ENCODE data around the gene EPB41L1.

Gene EPB41L1

GRCh38 chr20:36145877-36146707 is 8.4 kb upstream of the EPB41L1 start:
- H3K4me1 ChIP-seq (ENCODE audit: low read length), result no peaks in the 10 kb centered on the region

GRCh38 chr20:36147690-36148089 is 6.8 kb upstream of the EPB41L1 start:
- Histone ChIP-seq H3K79me2 (ENCODE audit: low read length) (no peaks in the 10 kb centered on the region), H4K20me1 (ENCODE audit: insufficient read depth, low read length) (no peaks in the 10 kb centered on the region), H3K9me3 (ENCODE audit: insufficient read depth, low read length) (no peaks in the 10 kb centered on the region), H3K27ac (ENCODE audit: low read length) (no peak overlapping the region), H3K4me1 (ENCODE audit: low read length) (no peaks in the 10 kb centered on the region), H3K9ac (ENCODE audit: low read length) (no peak overlapping the region), H3K27me3 (ENCODE audit: low read depth, low read length) (peaks cover 11% of the 10 kb centered on the region), H3K4me2 (ENCODE audit: low read length) (no peak overlapping the region), H3K4me3 (ENCODE audit: low read length) (no peak overlapping the region), H2AFZ (ENCODE audit: low read depth, low read length) (no peak overlapping the region), H3K36me3 (replicated peaks; ENCODE audit: low read depth, low read length) (no peaks in the 10 kb centered on the region)
- TF ChIP-seq CTCF (IDR thresholded peaks at IDR 0.05; ENCODE audit: low read depth, low read length) (no peak), EZH2phosphoT487 (IDR thresholded peaks at IDR 0.05; ENCODE audit: low read depth) (no peak)

More at GRCh38 chr20:36145877-36146707, 8.4 kb upstream of the EPB41L1 start:
- no peaks in the 10 kb centered on the region for H3K9me3 ChIP-seq (ENCODE audit: insufficient read depth, low read length)
- H3K4me3 ChIP-seq (ENCODE audit: low read length), result no peak overlapping the region
- H2AFZ ChIP-seq (ENCODE audit: low read depth, low read length), result no peak overlapping the region
- no peak overlapping the region for H3K27ac ChIP-seq (ENCODE audit: low read length)
- H3K36me3 ChIP-seq (replicated peaks; ENCODE audit: low read depth, low read length), result no peaks in the 10 kb centered on the region
- no peak overlapping the region for H3K9ac ChIP-seq (ENCODE audit: low read length)
- H3K4me2 ChIP-seq (ENCODE audit: low read length), result no peak overlapping the region
- no peaks in the 10 kb centered on the region for H4K20me1 ChIP-seq (ENCODE audit: insufficient read depth, low read length)
- TF ChIP-seq CTCF (IDR thresholded peaks at IDR 0.05; ENCODE audit: low read depth, low read length) (no peak), EZH2phosphoT487 (IDR thresholded peaks at IDR 0.05; ENCODE audit: low read depth) (no peak)
- H3K79me2 ChIP-seq (ENCODE audit: low read length), result no peaks in the 10 kb centered on the region
- peaks cover 11% of the 10 kb centered on the region for H3K27me3 ChIP-seq (ENCODE audit: low read depth, low read length)

GRCh38 chr20:36148439-36148838 is 6.1 kb upstream of the EPB41L1 start:
- Histone ChIP-seq H3K4me3 (ENCODE audit: low read length) (no peak overlapping the region), H3K4me2 (ENCODE audit: low read length) (no peak overlapping the region), H3K27ac (ENCODE audit: low read length) (no peak overlapping the region), H3K9me3 (ENCODE audit: insufficient read depth, low read length) (no peaks in the 10 kb centered on the region), H3K27me3 (ENCODE audit: low read depth, low read length) (peaks cover 11% of the 10 kb centered on the region), H3K36me3 (replicated peaks; ENCODE audit: low read depth, low read length) (no peaks in the 10 kb centered on the region), H3K79me2 (ENCODE audit: low read length) (no peaks in the 10 kb centered on the region), H2AFZ (ENCODE audit: low read depth, low read length) (no peak overlapping the region), H4K20me1 (ENCODE audit: insufficient read depth, low read length) (no peaks in the 10 kb centered on the region), H3K4me1 (ENCODE audit: low read length) (no peaks in the 10 kb centered on the region), H3K9ac (ENCODE audit: low read length) (no peak overlapping the region)
- no peak for TF ChIP-seq CTCF (IDR thresholded peaks at IDR 0.05; ENCODE audit: low read depth, low read length)
- TF ChIP-seq EZH2phosphoT487 (IDR thresholded peaks at IDR 0.05; ENCODE audit: low read depth), result no peak

- no peak overlapping the region for H2AFZ ChIP-seq (ENCODE audit: low read depth, low read length)
- H3K9me3 ChIP-seq (ENCODE audit: insufficient read depth, low read length), result no peaks in the 10 kb centered on the region
- H3K36me3 ChIP-seq (replicated peaks; ENCODE audit: low read depth, low read length), result no peaks in the 10 kb centered on the region
- H3K9ac ChIP-seq (ENCODE audit: low read length), result no peak overlapping the region
- H3K27me3 ChIP-seq (ENCODE audit: low read depth, low read length), result peaks cover 14% of the 10 kb centered on the region
- no peak for TF ChIP-seq CTCF (IDR thresholded peaks at IDR 0.05; ENCODE audit: low read depth, low read length)
- TF ChIP-seq EZH2phosphoT487 (IDR thresholded peaks at IDR 0.05; ENCODE audit: low read depth), result no peak
- no peak overlapping the region for H3K4me3 ChIP-seq (ENCODE audit: low read length)
- no peak overlapping the region for H3K27ac ChIP-seq (ENCODE audit: low read length)
- no peaks in the 10 kb centered on the region for H3K4me1 ChIP-seq (ENCODE audit: low read length)
- H4K20me1 ChIP-seq (ENCODE audit: insufficient read depth, low read length), result no peaks in the 10 kb centered on the region
- no peaks in the 10 kb centered on the region for H3K79me2 ChIP-seq (ENCODE audit: low read length)
- H3K4me2 ChIP-seq (ENCODE audit: low read length), result no peak overlapping the region
These were observed 5.5 kb upstream of the EPB41L1 start for GRCh38 chr20:36149012-36149411.

All from OCI-LY3 (cell line).